OCI-LY7 (cell line): ENCODE data around the gene PSME3IP1. TPM values are rescaled to one million over a fixed set of nuclear protein-coding genes. Genes with fewer than 3 reads are reported as not detected.

Experiments
- BruUV-seq: library from RNA; stranded (reverse); fragments of 400-500 nt; replicated peaks from 2 replicates; lab custom pipeline; 2021; lab: Mats Ljungman, UMichigan
- CTCF ChIA-PET: fragments of 300-600 bp; sonication (Branson Sonifier 250); formaldehyde crosslinking; loops from one replicate; lab custom pipeline; 2022; ENCODE audit warnings: antibody characterized with exemption; ENCODE audit not compliant: unreplicated experiment; lab: Charles Lee
- POLR2A ChIA-PET: fragments of 300-600 bp; sonication (Branson Sonifier 250); formaldehyde crosslinking; loops from one replicate; lab custom pipeline; 2022; ENCODE audit warnings: antibody characterized with exemption; lab: Charles Lee
- DNase-seq: peaks from one replicate; pipeline ENCODE4 v3.0.0-alpha.2; 2015; ENCODE audit warnings: low spot score
- H2AFZ ChIP-seq: fragments of 200-600 bp; sonication (generic), shearing (Covaris generic); 2 replicates; pipeline ENCODE4 v1.6.1; 2014; ENCODE audit warnings: mild to moderate bottlenecking, antibody characterized with exemption, low read length, moderate library complexity
- H3K27ac ChIP-seq: fragments of 200-600 bp; sonication (generic); 2 replicates; pipeline ENCODE4 v1.5.1; 2014; ENCODE audit warnings: mixed run types, low read depth, mild to moderate bottlenecking, moderate library complexity, low read length, inconsistent platforms; ENCODE audit not compliant: poor library complexity, severe bottlenecking
- H3K36me3 ChIP-seq: fragments of 200-600 bp; sonication (generic); 2 replicates; pipeline ENCODE4 v1.6.1; 2014; ENCODE audit warnings: mild to moderate bottlenecking, antibody characterized with exemption, low read length, moderate library complexity, mixed read lengths; ENCODE audit not compliant: insufficient read depth
- H3K4me1 ChIP-seq: fragments of 200-600 bp; sonication (generic); 2 replicates; pipeline ENCODE4 v1.5.1; 2014; ENCODE audit warnings: mild to moderate bottlenecking, low read length; ENCODE audit not compliant: insufficient read depth, poor library complexity, severe bottlenecking
- H3K4me2 ChIP-seq: fragments of 200-600 bp; sonication (generic); 2 replicates; pipeline ENCODE4 v1.6.1; 2014; ENCODE audit warnings: mild to moderate bottlenecking, low read length
- H3K4me3 ChIP-seq: fragments of 200-600 bp; sonication (generic); 2 replicates; pipeline ENCODE4 v1.5.1; 2014; ENCODE audit warnings: mild to moderate bottlenecking, low read depth, low read length; ENCODE audit not compliant: poor library complexity, severe bottlenecking
- H3K79me2 ChIP-seq: fragments of 200-600 bp; sonication (generic); 2 replicates; pipeline ENCODE4 v1.6.1; 2016; ENCODE audit warnings: low read depth, mild to moderate bottlenecking, low read length, moderate library complexity, mixed read lengths; ENCODE audit not compliant: insufficient read depth
- H3K9me2 ChIP-seq: fragments of 200-600 bp; sonication (generic); 2 replicates; pipeline ENCODE4 v1.6.1; 2016; ENCODE audit warnings: mild to moderate bottlenecking, low read length, mixed read lengths; ENCODE audit not compliant: insufficient read depth
- H3K9me3 ChIP-seq: fragments of 200-600 bp; sonication (generic); 2 replicates; pipeline ENCODE4 v1.6.1; 2014; ENCODE audit warnings: mild to moderate bottlenecking, mixed run types, low read length, mixed read lengths
- H4K20me1 ChIP-seq: fragments of 200-600 bp; sonication (generic); 2 replicates; pipeline ENCODE4 v1.6.1; 2014; ENCODE audit warnings: mild to moderate bottlenecking, antibody characterized with exemption, low read length, moderate library complexity, mixed read lengths; ENCODE audit not compliant: insufficient read depth
- CTCF ChIP-seq: fragments of 200-600 bp; sonication (generic); conservative IDR thresholded peaks from 2 replicates; pipeline ENCODE4 v1.5.1; 2014; ENCODE audit warnings: mild to moderate bottlenecking, antibody characterized with exemption, low read length, moderate library complexity, mixed read lengths
- EZH2phosphoT487 ChIP-seq: fragments of 200-600 bp; sonication (generic); IDR thresholded peaks from 2 replicates; pipeline ENCODE4 v1.6.1; 2018; ENCODE audit warnings: low read depth, borderline replicate concordance, mild to moderate bottlenecking, mixed run types, antibody characterized with exemption, low read length, moderate library complexity, mixed read lengths
- intact Hi-C: fragments of 100-400 bp; cut with micrococcal nuclease; formaldehyde crosslinking; loops from one replicate; pipeline ENCODE4 v1.10.0; 2022; ENCODE audit not compliant: unreplicated experiment
- total RNA-seq, 2 experiments: library from RNA; depleted of rRNA in 1 of 2; stranded (reverse); fragments of >200 nt in 1 of 2; shearing (Covaris generic) in 1 of 2; gene quantifications; 2 replicates each; pipeline ENCODE4 v1.2.3, GENCODE V29; 2014 to 2022

Gene PSME3IP1
- total RNA-seq, 2 experiments from 2014 or later = 89.5 to 152 TPM

- Histone ChIP-seq H3K4me3 (no peak overlapping the region), H3K79me2 (no peaks in the 10 kb centered on the region), H4K20me1 (no peaks in the 10 kb centered on the region), H3K4me1 (peaks cover 17% of the 10 kb centered on the region), H2AFZ (no peak overlapping the region), H3K4me2 (no peak overlapping the region), H3K27ac (no peak overlapping the region), H3K9me2 (no peaks in the 10 kb centered on the region), H3K36me3 (peaks cover 4% of the 10 kb centered on the region), H3K9me3 (no peaks in the 10 kb centered on the region)
- no peak for DNase-seq
- no TSS peak for BruUV-seq
- POLR2A ChIA-PET = interaction anchor here (0.5 kb wide), 1 partner anchor 83 kb away, joined by 3 read pairs; no protein-coding TSS in a partner anchor
- intact Hi-C loops = no loop called here
- TF ChIP-seq EZH2phosphoT487 (no peak), CTCF (no peak)
- CTCF ChIA-PET = no interaction called here
Measured at GRCh38 chr16:57127037-57127763, 58.6 kb downstream of the PSME3IP1 start.

- BruUV-seq = no TSS peak
- ChIA-PET CTCF (no interaction called here), POLR2A (no interaction called here)
- Histone ChIP-seq H3K4me2 (no peak overlapping the region), H3K36me3 (peaks cover 4% of the 10 kb centered on the region), H3K79me2 (no peaks in the 10 kb centered on the region), H3K27ac (no peak overlapping the region), H4K20me1 (no peaks in the 10 kb centered on the region), H2AFZ (no peak overlapping the region), H3K9me3 (no peaks in the 10 kb centered on the region), H3K4me3 (no peak overlapping the region), H3K9me2 (no peaks in the 10 kb centered on the region), H3K4me1 (peaks cover 17% of the 10 kb centered on the region)
- DNase-seq = no peak
- no peak for TF ChIP-seq CTCF
- TF ChIP-seq EZH2phosphoT487 = no peak
- intact Hi-C loops = no loop called here
Measured at GRCh38 chr16:57126411-57126810, 59.4 kb downstream of the PSME3IP1 start.

GRCh38 chr16:57125969-57126368 is 59.9 kb downstream of the PSME3IP1 start:
- Histone ChIP-seq H3K27ac (no peak overlapping the region), H3K36me3 (peaks cover 4% of the 10 kb centered on the region), H3K4me3 (no peak overlapping the region), H3K9me3 (no peaks in the 10 kb centered on the region), H2AFZ (no peak overlapping the region), H3K4me1 (peaks cover 17% of the 10 kb centered on the region), H3K79me2 (no peaks in the 10 kb centered on the region), H4K20me1 (no peaks in the 10 kb centered on the region), H3K4me2 (no peak overlapping the region), H3K9me2 (no peaks in the 10 kb centered on the region)
- no peak for DNase-seq
- no TSS peak for BruUV-seq
- ChIA-PET POLR2A (no interaction called here), CTCF (no interaction called here)
- intact Hi-C loops = no loop called here
- TF ChIP-seq CTCF (no peak), EZH2phosphoT487 (no peak)
